EL (cell line): ENCODE measurements around the gene TRIO.
A peak's percentile ranks its signal among the peaks of the same experiment; 100 is the strongest.

Source experiments
- DNase-seq: peaks from one replicate; pipeline ENCODE4 v3.0.0-alpha.2; 2016

Gene TRIO

DNA sequence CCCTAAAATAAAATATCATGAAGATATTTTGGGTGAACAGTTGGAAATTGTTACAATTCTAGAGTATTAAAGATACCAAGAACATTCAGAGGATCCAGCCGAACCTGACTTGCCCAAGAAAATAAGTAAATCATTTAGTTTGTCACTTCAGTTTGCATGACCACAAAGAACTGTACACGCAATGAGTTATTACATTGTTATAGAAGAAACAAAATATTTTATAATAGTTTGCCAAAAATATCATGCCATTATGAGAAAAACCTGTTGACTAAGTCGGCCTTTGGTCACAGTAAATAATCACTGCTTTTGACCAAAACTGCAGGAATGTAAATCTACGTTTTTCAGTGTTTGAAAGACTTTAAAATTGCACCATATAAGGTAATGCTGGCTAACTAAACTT is 27.9 kb downstream of the TRIO start:
- DNase-seq, result peak; percentile 61

DNA sequence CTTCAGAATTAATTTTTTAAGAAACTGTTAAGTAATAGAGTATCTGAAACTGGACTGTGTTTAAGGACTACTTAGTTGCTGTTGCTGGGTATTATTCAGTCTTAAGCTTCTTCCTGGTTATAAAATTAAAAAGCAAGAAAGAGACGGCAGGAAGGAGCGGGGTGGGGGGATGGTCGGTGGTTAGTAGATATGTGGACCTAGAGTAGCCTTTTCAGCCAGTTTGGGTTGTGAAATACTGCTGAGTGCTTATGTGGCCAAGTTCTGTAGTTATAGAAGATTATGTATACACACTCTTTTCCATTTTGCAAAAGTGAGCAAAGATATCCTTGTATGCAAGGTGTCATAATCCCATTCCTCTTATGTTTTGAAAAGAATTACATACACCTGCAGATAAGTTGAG is 28.5 kb downstream of the TRIO start:
- DNase-seq, result peak; percentile 63

DNA sequence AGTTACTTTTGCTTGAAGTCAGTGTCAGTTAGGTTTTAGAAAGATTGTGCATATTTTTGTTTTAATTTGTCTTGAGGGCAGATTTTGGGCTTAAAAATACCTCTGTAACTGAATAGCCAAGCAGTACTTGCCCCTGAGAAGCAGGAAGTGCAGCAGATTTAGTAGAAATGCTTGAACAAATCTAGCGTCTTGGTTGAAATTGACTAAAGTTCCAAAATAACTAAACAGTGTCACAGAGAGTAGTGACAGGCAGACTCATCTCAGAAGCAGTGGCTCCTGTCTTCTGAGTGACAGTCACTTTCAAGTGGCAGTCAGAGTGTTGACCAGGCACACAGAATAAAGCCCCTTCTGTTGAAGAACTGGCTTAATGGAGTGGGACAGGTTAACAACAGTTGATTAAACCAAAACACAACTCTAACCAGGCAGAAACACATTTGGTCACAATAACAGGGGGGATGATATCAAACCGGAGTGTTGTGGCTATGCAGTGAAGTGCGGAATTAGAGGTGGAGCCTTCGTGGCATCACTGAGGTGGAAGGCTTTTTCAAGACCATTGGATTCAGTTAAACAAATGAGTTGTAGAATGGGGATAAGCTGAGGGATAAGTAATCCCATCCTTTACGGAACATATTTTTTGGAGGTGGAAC is 29.1 kb downstream of the TRIO start:
- DNase-seq, result no peak

DNA sequence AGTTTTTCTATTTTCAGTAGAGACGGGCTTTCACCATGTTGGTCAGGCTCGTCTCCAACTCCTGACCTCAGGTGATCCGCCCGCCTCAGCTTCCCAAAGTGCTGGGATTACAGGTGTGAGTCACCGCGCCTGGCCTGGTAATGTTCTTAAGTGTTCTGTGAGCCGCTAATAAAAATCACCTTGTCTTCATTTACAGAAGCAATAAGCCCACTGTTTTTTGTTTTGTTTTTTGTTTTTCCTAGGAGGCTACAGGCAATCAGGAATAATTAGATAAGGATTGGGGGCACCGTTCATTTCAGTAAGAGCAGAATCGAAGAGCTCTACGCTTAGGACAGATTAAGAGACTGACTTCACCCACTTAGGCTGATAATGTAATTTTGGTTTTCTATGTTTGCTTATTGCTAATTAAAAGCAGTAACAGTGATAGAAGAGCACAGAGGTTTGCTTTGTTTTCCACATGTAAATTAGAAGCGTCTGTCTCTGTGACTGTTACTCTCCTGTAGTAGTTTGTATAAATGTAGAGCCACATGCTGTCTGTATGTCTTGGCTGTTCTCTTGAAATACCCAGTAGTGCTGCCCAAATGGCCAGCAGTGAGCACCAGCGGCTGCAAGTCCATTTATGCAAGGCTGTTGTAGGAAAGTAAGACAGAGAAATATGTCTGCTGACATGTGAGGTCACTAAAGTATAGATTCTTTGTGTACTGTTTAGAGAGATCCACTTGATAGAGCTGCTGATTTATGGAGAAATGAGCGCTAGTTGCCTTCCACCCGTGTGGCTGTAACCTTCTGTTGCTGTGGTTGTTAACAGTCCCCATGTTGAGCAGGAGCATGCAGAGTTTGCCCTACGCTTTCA is 30.5 kb downstream of the TRIO start:
- no peak for DNase-seq

DNA sequence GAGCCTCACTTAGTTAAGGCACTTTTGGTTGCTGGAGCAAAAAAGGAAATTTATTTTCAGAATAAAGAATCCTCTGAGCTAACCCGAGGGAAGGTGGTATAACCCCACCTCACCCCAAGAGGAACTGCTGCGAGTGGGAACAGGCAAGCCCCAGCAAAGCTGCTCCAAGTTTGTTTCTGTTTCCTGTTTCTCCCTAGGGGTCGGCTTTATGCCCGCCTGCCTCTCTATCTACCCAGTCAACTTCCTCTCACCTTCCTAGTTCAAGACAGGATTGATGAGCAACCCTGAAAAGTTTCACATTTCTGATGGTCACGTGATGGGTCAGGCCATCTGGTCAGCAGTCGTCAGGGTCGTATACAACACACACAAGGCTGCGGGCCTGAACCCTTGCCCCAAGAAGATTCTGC is 31.1 kb downstream of the TRIO start:
- DNase-seq, result no peak

DNA sequence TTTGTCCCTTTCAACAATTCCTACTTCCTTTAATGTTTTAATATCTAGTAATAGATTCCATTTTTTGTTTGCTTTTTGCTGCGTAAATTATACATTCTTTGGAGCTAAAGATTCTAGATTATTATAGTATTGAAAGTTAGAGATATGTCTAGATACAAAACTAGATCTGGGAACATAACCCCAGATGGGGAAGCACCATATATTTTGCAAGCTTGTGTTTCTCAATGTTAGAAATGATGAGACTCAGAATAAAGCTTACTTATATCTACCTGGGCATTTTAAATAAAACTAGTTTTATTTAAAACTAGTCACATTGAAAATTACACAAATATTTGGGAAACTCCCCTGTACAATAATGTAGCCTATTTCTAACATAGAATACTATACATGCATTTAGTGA is 32.2 kb downstream of the TRIO start:
- no peak for DNase-seq

DNA sequence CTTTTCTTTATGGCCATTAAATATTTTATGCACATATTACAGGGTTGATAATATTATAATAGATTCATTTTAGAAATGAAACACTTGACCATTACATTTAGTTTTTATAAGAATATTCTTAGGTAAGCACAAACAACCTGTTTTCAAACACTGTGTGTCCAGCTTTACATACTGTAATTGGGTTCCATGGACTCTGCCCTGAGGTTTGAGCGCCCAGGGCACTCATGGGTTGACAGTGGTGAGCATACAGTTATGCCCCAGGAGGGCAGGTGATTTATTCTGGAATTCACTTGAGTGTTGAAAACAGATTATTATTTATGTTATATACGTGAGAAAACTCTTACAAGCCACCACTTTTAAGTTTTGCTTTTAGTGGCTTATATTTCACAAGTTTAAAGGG is 33.7 kb downstream of the TRIO start:
- DNase-seq, result no peak

DNA sequence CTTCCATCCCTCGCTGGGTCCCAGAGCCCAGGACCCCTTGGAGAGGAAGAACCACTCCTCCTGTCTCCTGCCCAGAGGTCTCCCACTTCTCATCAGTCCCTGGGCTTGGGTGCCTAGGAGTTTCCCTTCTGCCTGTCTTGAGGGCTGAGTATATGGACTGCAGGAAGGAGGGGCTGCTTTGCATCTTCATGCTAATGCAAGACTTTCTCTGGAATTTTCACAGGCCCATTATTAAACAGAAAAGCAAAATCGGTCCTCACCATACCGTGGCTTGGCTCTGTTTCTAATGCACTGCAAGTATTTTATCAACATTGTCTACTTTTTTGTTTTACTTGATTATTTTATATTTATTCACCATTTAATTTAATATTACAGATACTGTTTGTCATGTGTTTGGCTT is 34.5 kb downstream of the TRIO start:
- no peak for DNase-seq

DNA sequence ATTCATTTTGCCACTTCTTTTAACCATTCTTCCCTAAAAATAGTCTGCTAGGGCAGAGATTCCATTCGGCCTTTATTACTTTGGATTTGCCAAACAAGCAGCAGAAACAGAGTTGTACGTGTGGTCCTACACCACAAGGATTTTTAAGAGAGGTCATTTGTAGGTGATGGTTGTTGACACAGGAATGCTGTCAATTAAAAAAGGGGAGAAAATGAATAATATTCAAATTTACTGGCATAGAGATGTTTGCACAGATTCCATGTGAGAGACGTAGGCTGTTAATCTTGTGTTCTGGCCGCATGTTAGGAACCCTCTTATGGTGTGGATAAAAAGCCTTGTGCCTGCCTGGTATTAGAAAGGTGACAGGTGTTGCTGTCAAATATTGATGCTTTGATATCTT is 34.9 kb downstream of the TRIO start:
- DNase-seq, result no peak

DNA sequence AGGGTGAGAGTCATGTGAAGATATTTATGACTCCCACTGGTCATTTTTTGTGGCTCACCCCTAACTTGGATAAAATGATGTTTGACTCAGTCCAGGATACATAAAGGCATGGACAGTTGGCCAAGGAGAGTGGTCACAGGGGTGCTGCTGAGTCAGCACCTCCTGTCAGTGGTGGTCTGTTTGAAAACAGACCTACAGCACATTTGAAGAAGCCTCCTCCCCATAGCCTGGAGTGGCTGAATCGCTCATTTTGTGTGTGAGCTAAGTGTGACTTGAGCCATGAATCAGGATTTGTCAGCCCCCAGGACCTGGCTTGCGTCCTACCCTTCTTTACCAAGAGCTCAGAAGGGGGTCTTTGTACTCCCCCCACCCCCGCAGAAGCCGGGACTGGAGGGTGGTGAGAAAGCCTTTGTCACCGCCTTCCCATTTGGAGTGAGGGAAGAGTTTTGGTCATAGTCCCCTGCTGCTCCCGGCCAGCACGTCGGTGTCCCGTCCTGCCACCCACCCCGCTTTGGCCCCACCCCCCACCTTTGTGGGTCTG is 35.6 kb downstream of the TRIO start:
- DNase-seq, result peak; percentile 93

DNA sequence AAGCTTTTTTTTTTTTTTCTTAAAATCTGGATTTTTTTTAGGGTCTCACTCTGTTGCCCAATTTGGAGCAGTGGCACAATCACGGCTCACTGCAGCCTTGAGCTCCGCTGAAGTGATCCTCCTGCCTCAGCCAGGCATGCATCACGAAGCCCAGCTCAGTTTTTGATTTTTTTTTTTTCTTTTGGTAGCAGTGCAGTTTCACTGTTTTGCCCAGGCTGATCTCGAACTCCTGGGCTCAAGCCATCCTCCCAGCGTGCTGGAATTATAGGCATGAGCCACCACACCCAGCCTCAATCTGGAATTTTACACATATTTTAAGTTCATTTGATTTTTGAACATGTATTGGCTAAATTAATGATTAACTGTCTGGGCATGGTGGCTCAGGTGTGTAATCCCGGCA is 36.3 kb downstream of the TRIO start:
- DNase-seq, result no peak

DNA sequence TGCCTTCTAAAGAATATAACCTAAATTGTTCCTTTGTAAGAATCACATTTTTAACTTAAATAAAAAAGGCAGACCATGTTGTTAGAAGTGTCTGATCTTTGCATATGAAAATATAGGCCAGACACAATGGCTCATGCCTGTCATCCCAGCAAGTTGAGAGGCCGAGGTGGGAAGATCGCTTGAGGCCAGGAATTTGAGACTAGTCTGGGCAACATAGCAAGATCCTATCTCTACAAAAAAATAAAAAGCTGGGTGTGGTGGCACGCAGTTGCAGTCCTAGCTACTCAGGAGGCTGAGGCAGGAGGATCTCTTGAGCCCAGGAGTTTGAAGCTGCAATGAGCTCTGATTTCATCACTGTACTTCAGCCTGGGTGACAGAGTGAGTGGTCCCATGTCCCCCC is 37.3 kb downstream of the TRIO start:
- DNase-seq, result peak; percentile 57

DNA sequence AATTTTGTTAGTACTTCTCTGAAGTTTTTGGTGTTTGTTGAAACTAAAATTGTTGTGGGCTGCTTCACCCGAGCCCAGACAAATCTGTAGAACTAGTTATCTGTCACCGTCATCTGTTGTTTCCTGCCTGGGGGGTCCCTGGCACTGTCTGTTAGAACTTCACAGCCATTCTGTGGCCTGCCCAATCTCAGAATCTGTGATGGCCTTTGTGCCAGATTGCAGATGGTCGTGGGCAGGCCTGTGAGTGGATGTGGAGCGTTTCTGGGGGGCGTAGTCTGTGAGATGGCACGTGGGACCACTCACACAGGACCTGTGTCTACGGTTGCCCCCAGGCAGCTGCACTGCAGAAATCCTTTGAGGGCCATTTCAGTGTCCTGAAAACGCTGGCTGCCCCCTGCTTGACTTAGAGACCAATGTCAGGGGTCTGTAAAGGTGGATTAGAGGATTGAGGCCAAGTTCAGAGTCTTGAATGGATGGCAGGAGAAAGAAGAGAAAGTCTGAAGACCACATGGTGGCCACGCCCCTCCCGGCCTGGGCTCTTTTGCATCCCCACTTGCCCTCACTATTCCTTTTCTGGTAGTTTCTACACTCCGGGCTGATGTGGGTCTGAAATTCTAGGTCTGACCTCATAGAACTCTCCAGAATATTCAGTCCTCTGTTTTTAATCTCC is 38.3 kb downstream of the TRIO start:
- DNase-seq, result no peak

DNA sequence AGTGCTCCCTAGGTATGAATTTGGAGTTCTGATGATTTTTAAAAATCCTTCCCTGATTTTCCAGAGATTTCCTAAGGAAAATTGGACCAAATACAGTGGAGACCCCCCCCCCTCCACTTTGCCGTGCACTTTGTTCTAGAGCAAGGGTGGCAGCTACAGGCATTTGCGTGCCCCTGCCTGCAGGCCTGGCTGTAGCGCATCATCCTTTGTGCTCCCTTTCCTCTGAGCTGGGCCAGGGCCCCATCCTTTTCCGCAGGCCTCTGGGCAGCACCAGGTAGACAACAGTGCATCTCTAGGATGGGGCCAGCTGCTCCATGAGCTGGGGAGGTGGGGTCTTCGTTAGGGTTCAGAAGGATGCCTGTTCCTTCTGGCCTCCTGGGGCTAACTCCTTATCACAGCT is 39.6 kb downstream of the TRIO start:
- DNase-seq, result no peak

DNA sequence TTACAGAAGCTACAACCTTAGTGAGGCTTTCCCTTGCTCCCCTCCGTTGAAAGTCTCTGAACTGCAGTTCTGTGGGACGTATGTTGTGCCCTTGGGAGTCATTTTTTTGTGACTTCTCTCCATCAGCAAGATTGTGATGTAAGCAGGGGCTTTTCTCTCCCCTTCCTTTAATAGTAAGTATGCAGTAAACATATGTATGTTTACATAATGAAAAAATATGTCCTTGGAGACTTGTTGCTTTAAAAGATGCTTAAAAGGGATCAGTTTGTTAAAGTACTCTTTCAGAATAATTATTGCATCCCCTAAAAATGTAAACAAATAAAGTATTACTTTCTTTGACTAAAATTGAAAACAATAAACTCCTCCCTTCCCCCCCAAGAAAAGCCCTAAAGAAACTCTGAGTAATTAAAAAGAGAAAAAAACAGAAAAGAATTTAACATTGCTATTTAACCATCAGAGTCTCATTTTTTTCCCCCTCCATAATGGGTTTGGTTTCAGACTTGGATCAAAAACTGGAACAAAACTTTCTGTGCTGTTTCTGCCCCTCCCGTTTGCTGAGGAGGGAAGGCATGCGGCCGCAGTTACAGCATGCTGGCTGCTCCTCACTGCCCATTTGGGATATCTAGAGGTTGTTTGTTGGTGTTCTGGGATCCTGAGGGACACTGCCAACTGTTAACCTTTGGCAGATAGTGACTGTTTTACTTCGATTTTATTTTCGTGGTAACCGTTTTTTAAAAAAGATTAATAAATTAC is 40.2 kb downstream of the TRIO start:
- no peak for DNase-seq

DNA sequence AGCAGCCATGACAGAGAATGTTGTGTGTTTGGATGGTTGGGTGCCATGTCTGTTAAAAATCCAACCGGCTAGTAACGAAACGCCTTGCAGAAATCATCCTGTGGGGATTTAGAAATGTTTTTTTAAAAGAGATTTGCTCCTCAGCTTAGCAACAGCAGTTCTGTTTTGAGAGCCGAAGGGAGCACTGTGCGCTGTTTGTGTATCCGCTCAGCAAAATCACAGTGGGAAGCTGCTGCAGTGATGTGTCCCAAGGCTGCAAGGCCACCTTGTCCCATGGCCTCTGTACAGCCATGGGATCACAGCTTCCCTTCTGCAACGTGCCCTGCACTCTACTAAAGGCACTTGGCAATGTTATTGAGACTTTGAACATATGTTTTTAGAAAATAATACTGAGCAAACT is 40.9 kb downstream of the TRIO start:
- DNase-seq, result no peak

DNA sequence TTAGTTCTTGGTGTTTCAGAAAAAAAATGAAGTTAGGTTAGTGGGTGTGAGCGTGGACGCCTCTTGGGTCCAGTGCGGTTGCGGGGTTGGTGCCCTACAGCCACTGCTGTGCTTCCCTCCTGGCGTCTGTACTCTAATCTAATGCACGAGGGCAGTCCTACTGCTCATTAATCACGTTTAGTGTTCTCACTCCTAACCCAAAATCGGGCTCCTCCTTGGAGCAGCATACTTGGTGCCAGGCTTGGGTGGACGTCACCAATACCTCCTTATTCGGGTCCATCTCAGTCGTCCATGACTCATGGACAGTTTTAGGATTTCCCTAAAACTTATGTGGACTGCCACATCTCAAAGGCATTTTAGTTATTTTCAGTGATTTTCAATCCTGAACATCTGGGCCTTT is 41.6 kb downstream of the TRIO start:
- DNase-seq, result peak; percentile 95

DNA sequence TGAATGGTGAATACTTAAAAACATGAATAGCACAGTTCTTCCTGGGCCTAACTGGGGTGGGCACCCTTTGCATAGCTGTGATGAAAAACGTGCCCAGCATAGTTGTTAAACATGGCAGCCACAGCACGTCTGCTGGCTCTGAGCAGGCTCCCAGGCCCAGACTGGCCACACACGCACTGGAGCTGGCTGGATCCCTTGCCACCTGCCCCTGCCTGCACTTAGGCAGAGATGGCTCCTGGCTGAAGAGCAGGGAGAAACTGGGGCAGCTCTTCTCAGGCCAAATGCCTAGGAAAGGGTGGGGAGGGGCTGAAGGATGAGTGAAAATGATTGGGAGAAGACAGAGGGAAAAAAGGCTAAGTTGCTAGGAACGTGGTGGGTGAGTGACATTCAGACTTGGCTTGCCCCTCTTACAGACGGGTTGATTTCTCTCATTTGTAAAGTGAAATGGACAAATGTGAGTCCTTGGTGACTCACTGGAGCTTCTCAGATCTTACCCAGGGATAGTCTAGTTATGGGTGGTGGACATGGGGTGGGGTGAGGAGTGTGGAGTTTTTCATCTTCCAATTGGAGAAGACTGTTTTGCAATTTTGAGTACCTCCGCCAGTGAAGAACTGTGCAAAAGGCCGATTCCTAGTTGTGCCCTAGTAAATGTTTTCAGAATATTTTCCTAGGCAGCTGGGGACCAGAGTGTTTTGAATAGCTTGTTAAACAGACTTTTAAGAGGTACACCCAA is 42.4 kb downstream of the TRIO start:
- DNase-seq, result peak; percentile 88

DNA sequence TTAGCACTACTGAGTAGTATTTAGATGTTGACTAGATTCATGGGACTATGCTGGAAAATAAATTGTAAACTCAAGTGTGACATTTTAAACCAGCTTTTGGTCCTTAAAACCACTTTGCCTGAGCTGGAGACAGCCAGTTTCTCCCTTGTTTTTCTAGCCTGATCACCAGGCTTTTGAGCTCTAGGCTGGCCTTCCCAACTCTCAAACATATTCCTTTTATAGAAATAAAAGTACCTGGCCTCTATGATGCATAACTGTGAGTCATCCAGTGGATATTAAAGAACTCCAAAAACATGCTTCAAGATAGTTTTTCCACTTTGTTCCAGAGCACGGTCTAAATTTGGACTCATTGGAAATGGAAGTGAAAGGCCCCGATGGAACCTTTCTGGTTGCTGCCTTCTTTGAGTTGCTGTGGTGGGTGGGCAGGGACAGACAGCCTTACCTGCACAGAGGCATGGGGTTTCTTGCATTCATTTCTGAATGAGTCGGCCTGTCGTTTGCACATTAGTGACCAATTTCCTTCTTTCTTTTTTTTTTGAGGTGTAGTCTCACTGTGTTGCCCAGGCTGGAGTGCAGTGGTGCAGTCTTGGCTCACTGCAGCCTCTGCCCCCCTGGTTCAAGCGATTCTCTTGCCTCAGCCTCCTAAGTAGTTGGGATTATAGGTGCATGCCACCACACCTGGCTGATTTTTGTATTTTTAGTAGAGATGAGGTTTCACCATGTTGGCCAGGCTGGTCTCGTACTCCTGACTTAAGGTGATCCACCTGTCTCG is 43.1 kb downstream of the TRIO start:
- DNase-seq, result peak; percentile 75

DNA sequence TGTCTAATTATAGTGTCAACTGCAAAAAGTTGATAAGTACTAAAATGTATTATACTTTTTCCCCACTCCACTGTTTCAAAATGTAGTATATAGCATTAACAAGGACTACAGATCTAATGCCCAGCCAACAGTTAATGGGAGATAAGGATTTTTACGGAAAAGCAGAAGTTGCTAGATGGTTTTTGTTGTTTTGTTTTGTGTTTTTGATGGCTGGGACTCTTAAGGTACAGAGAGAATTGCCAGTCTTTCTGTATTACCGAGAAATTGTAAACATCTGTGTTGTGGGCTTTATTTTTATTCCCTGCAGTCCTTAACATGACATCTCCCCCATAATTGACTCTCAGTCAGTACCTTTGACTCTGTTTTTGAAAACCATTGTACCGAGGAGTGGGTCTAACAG is 44.0 kb downstream of the TRIO start:
- no peak for DNase-seq

DNA sequence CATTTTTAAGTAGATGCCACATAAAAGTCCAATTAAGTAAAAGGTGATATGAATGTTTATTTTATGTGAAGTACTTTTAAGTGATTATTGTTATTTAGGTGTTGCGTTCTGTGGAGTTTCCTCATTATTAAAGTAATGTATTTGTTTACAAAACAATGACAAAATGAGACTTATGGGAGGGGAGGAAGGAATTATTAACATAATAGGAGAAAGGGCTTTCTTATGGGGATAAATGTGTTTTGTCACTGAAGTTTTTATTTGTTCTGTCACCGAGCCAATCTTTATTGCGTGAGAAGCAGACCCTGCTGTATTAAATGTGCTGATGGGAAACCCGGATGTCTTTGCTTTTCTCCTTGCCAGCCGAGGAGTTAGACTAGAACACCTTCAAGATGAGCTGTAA is 44.5 kb downstream of the TRIO start:
- peak; percentile 58 for DNase-seq

DNA sequence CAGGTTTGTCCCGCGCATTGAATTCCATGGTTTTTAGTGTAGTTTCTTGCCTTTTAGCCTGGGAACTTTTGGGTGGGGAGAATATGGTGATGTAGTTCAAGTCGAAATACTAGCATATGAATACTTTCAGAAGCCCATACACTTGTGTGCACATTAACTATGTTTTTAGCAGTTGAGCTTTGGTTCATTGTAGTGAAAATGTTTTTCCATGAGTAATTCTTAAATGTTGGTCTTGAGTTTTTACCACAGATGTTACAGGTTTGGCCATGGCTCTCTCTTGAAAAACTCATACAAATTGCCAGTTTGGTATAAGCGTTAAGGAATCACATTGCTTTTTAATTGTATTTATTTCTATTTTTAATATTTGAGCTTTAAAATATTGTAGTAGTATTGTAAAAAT is 45.6 kb downstream of the TRIO start:
- no peak for DNase-seq
